ENCODE data around the gene ARF5.

DNA sequence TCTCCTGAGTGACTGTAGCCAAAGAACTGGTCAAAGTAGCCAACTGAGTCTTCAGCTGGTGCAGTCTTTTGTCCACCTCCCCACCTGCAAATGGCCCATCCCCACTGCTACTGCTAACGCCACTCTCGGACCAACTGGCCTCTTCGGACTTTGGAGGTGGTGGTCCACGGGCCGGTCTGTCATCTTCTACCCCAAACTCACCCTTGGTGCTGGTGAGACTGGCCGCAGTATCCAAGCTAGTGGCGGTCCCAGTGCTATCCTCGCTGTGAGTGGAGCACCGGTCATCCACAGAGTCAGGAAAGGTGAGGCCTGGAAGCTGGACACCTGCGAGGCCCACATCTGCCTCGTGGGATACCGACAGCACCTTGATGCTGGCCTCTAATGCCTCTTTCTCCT is 3.6 kb upstream of the ARF5 start:
- TF ChIP-seq, protein P1, sequence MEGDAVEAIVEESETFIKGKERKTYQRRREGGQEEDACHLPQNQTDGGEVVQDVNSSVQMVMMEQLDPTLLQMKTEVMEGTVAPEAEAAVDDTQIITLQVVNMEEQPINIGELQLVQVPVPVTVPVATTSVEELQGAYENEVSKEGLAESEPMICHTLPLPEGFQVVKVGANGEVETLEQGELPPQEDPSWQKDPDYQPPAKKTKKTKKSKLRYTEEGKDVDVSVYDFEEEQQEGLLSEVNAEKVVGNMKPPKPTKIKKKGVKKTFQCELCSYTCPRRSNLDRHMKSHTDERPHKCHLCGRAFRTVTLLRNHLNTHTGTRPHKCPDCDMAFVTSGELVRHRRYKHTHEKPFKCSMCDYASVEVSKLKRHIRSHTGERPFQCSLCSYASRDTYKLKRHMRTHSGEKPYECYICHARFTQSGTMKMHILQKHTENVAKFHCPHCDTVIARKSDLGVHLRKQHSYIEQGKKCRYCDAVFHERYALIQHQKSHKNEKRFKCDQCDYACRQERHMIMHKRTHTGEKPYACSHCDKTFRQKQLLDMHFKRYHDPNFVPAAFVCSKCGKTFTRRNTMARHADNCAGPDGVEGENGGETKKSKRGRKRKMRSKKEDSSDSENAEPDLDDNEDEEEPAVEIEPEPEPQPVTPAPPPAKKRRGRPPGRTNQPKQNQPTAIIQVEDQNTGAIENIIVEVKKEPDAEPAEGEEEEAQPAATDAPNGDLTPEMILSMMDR (conservative IDR thresholded peaks at IDR 0.05), result no peak
- TF ChIP-seq EZH2 (IDR thresholded peaks at IDR 0.05; ENCODE audit: low read depth), result no peak

All from PC-9 (cell line).